Measurements from ENCODE around the gene SLC39A11.

- TF ChIP-seq POLR2A (IDR thresholded peaks at IDR 0.05): no peak
- TF ChIP-seq, protein P1, sequence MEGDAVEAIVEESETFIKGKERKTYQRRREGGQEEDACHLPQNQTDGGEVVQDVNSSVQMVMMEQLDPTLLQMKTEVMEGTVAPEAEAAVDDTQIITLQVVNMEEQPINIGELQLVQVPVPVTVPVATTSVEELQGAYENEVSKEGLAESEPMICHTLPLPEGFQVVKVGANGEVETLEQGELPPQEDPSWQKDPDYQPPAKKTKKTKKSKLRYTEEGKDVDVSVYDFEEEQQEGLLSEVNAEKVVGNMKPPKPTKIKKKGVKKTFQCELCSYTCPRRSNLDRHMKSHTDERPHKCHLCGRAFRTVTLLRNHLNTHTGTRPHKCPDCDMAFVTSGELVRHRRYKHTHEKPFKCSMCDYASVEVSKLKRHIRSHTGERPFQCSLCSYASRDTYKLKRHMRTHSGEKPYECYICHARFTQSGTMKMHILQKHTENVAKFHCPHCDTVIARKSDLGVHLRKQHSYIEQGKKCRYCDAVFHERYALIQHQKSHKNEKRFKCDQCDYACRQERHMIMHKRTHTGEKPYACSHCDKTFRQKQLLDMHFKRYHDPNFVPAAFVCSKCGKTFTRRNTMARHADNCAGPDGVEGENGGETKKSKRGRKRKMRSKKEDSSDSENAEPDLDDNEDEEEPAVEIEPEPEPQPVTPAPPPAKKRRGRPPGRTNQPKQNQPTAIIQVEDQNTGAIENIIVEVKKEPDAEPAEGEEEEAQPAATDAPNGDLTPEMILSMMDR (IDR thresholded peaks at IDR 0.05): no peak
Observed at GRCh38 chr17:73074566-73074965, 17.9 kb downstream of the SLC39A11 start.

All from esophagus squamous epithelium (tissue), 4 donors.